HepG2 (cell line): Measurements from ENCODE around the gene TYROBP. TPM values are rescaled to one million over a fixed set of nuclear protein-coding genes. Genes with fewer than 3 reads are reported as not detected.

Experiments used
- ATAC-seq: fragments of 200-7000 bp; cut with Tn5 transposase; 3 replicates; pipeline ENCODE4 v1.9.1; 2020; ENCODE audit warnings: mild to moderate bottlenecking, moderate library complexity
- BruUV-seq: library from RNA; stranded (reverse); fragments of 400-500 nt; replicated peaks from 2 replicates; lab custom pipeline; 2021; lab: Mats Ljungman, UMichigan
- CTCF ChIA-PET: fragments of 300-600 bp; formaldehyde crosslinking; extraction: SDS; loops from one replicate; lab custom pipeline; 2021; ENCODE audit warnings: low total read pairs, inconsistent platforms, low intra/inter-chr PET ratio; lab: Yijun Ruan, JAX
- POLR2A ChIA-PET: fragments of 350-600 bp; sonication (Branson Sonifier 250); formaldehyde crosslinking; loops from one replicate; lab custom pipeline; 2020; ENCODE audit warnings: antibody characterized with exemption, inconsistent platforms; lab: Yijun Ruan, JAX
- DNase-seq: peaks from one replicate; pipeline ENCODE4 v3.0.0-alpha.2; 2015; ENCODE audit warnings: low spot score
- FAIRE-seq: peaks from 3 replicates; lab custom pipeline; 2011; peaks lifted over from hg19 to GRCh38; lab: Jason Lieb, UNC
- H2AFZ ChIP-seq: one replicate; pipeline ENCODE4 v1.6.1; 2011; ENCODE audit warnings: low read length, inconsistent platforms
- H3K27ac ChIP-seq: fragments of 300-600 bp; 3 replicates; pipeline ENCODE4 v1.8.0; 2011; ENCODE audit warnings: mixed run types, mild to moderate bottlenecking, mixed read lengths, low read length, inconsistent platforms; ENCODE audit not compliant: insufficient read depth; ENCODE audit errors: extremely low read length
- H3K27me3 ChIP-seq, 2 experiments: fragments of 200-600 bp in 1 of 2; 2 replicates in 1 of 2; 3 replicates in 1 of 2; pipeline versions ENCODE4 v1.6.0 to v1.8.0; 2011; ENCODE audit warnings: low read length in 2 of 2, mild to moderate bottlenecking in 2 of 2, moderate library complexity in 2 of 2, inconsistent platforms in 1 of 2; ENCODE audit not compliant: insufficient read depth in 2 of 2, control insufficient read depth in 1 of 2
- H3K36me3 ChIP-seq, 2 experiments: fragments of 200-600 bp in 1 of 2; replicated peaks in 1 of 2; 2 replicates in 1 of 2; 3 replicates in 1 of 2; pipeline versions ENCODE4 v1.5.1 to v1.8.0; 2011; ENCODE audit warnings: low read length in 2 of 2, inconsistent platforms in 1 of 2; ENCODE audit not compliant: insufficient read depth in 2 of 2, control insufficient read depth in 1 of 2
- H3K4me1 ChIP-seq: 2 replicates; pipeline ENCODE4 v1.5.1; 2012; ENCODE audit warnings: low read length, inconsistent platforms; ENCODE audit not compliant: insufficient read depth
- H3K4me2 ChIP-seq: 2 replicates; pipeline ENCODE4 v1.6.0; 2011; ENCODE audit warnings: low read depth, low read length, inconsistent platforms
- H3K4me3 ChIP-seq, 3 experiments: fragments of 200-600 bp in 1 of 3; sonication (generic), shearing (Covaris generic) in 1 of 3; replicated peaks in 1 of 3; 2 replicates each; pipeline ENCODE4 v1.5.1; 2011 to 2016; ENCODE audit warnings: low read length in 3 of 3, inconsistent platforms in 2 of 3, low read depth in 2 of 3, mild to moderate bottlenecking in 2 of 3, control low read depth in 1 of 3, mixed read lengths in 1 of 3; ENCODE audit not compliant: insufficient read depth in 1 of 3
- H3K79me2 ChIP-seq: one replicate; pipeline ENCODE4 v1.6.1; 2011; ENCODE audit warnings: low read length, inconsistent platforms; ENCODE audit not compliant: insufficient read depth
- H3K9ac ChIP-seq: 2 replicates; pipeline ENCODE4 v1.6.0; 2011; ENCODE audit warnings: mild to moderate bottlenecking, low read depth, low read length, inconsistent platforms; ENCODE audit not compliant: insufficient read depth
- H3K9me3 ChIP-seq: 2 replicates; pipeline ENCODE4 v1.5.1; 2012; ENCODE audit warnings: mild to moderate bottlenecking, low read length
- H4K20me1 ChIP-seq: 2 replicates; pipeline ENCODE4 v1.6.0; 2011; ENCODE audit warnings: inconsistent platforms, mild to moderate bottlenecking, low read length, moderate library complexity; ENCODE audit not compliant: insufficient read depth
- BRD4 ChIP-seq: sonication (generic); formaldehyde crosslinking; IDR thresholded peaks from 2 replicates; pipeline ENCODE4 v1.4.0; 2020; ENCODE audit warnings: missing genetic modification reagents
- CBX2 ChIP-seq, 2 experiments: fragments of 200-600 bp in 1 of 2; sonication (generic); formaldehyde crosslinking in 1 of 2; IDR thresholded peaks; 2 replicates each; pipeline versions ENCODE4 v1.7.0 to v1.8.1; 2018 to 2022; ENCODE audit warnings: low read depth in 2 of 2, low read length in 1 of 2, mild to moderate bottlenecking in 1 of 2, missing genetic modification reagents in 1 of 2
- CHD2 ChIP-seq: IDR thresholded peaks from 2 replicates; pipeline ENCODE4 v1.6.1; 2011; ENCODE audit warnings: low read depth, low read length, improper control_type of control experiment
- FOXO1 ChIP-seq: sonication (generic); formaldehyde crosslinking; IDR thresholded peaks from 2 replicates; pipeline ENCODE4 v1.4.0; 2020; ENCODE audit warnings: missing genetic modification reagents
- MED13 ChIP-seq: sonication (generic); formaldehyde crosslinking; IDR thresholded peaks from 2 replicates; pipeline ENCODE4 v1.5.0; 2020; ENCODE audit warnings: missing genetic modification reagents
- NR2F6 ChIP-seq, 2 experiments: IDR thresholded peaks; 2 replicates each; pipeline ENCODE4 v1.6.1; 2016; ENCODE audit warnings: antibody characterized with exemption in 1 of 2, mild to moderate bottlenecking in 1 of 2
- PATZ1 ChIP-seq: sonication (generic); formaldehyde crosslinking; IDR thresholded peaks from 2 replicates; pipeline ENCODE4 v1.4.0; 2020; ENCODE audit warnings: missing genetic modification reagents
- RNF219 ChIP-seq: sonication (generic); formaldehyde crosslinking; IDR thresholded peaks from 2 replicates; pipeline ENCODE4 v1.5.0; 2020; ENCODE audit warnings: mild to moderate bottlenecking, missing genetic modification reagents
- SMAD3 ChIP-seq: sonication (generic); formaldehyde crosslinking; IDR thresholded peaks from 2 replicates; pipeline ENCODE4 v1.4.0; 2020; ENCODE audit warnings: missing genetic modification reagents
- SRSF4 ChIP-seq: fragments of 200-400 bp; formaldehyde crosslinking; IDR thresholded peaks from one replicate; pipeline ENCODE4 v1.6.1; 2018; ENCODE audit warnings: mild to moderate bottlenecking, low read depth, low read length, moderate library complexity; ENCODE audit not compliant: poor library complexity, severe bottlenecking
- ZBTB2 ChIP-seq: sonication (generic); formaldehyde crosslinking; IDR thresholded peaks from 2 replicates; pipeline ENCODE4 v1.8.0; 2022; ENCODE audit warnings: low read depth, missing genetic modification reagents
- ZNF784 ChIP-seq: sonication (generic); formaldehyde crosslinking; IDR thresholded peaks from 2 replicates; pipeline ENCODE4 v1.5.1; 2020; ENCODE audit warnings: missing genetic modification reagents, mild to moderate bottlenecking, borderline replicate concordance
- WGBS: methylation state at CpG from one replicate; pipeline ENCODE4 v1.1.6; 2017; ENCODE audit warnings: low lambda C conversion rate; 5-methylcytosine and 5-hydroxymethylcytosine counted together
- in situ Hi-C: cut with HindIII; loops from 2 replicates; pipeline ENCODE4 v1.10.0; 2017; ENCODE audit warnings: low pct_unique_long_range_greater_than_20kb; ENCODE audit not compliant: extremely low pct_ligation_motif_present
- intact Hi-C: fragments of 100-400 bp; cut with micrococcal nuclease; formaldehyde crosslinking; loops from one replicate; pipeline ENCODE4 v1.10.0; 2022; ENCODE audit not compliant: unreplicated experiment
- polyA plus RNA-seq, 8 experiments: library from polyadenylated mRNA; depleted of rRNA in 3 of 8; stranded (reverse) in 7 of 8; unstranded in 1 of 8; fragments of >200 nt; fragmentation: Illumina TruSeq in 4 of 8; extraction: Trizol in 4 of 8; gene quantifications; 2 replicates each; pipeline versions ENCODE4 v1.2.1 to v1.2.3, GENCODE V29; 2011 to 2016; ENCODE audit warnings: low read depth in 4 of 8, missing spikeins in 1 of 8, mixed read lengths in 1 of 8; ENCODE audit not compliant: insufficient read depth in 1 of 8
- total RNA-seq, 5 experiments: library from RNA; depleted of rRNA; stranded (reverse); fragments of >200 nt; fragmentation: Illumina TruSeq; extraction: Trizol; gene quantifications; 2 replicates each; pipeline ENCODE4 v1.2.3, GENCODE V29; 2016; ENCODE audit warnings: low read depth in 1 of 5

The TYROBP gene
- total and polyA plus RNA-seq, 2 of the 13 experiments (the other 11 are each of a cell fraction or from before 2014, with no cell fraction given): not detected

- TF ChIP-seq SMAD3 (CRISPR knock-in tag): no peak
- no peak for TF ChIP-seq RNF219 (CRISPR knock-in tag)
These were observed 22.8 kb downstream of the TYROBP start (continued) for GRCh38 chr19:35885225-35885738.

GRCh38 chr19:35883882-35884281 lies 24.2 kb downstream of the TYROBP start:
- TF ChIP-seq NR2F6 (IDR thresholded peaks at IDR 0.05) (no peak), NR2F6 (CRISPR knock-in tag; IDR thresholded peaks at IDR 0.05) (no peak), FOXO1 (CRISPR knock-in tag) (no peak), CHD2 (no peak), SRSF4 (no peak), ZBTB2 (CRISPR knock-in tag) (no peak), MED13 (no peak), CBX2 (IDR thresholded peaks at IDR 0.05; ENCODE audit: low read depth, low read length) (no peak), CBX2 (CRISPR knock-in tag; IDR thresholded peaks at IDR 0.05; ENCODE audit: low read depth) (no peak), PATZ1 (CRISPR knock-in tag) (no peak), ZNF784 (no peak), BRD4 (CRISPR knock-in tag) (no peak)
- intact Hi-C loops (no loop called here), in situ Hi-C loops (loop anchor here (10.0 kb wide), 1 partner anchor 51 kb away; the partner anchor contains the start of gene LRFN3)
- CTCF ChIA-PET: no interaction called here
- 0% methylated on average over 2 of the region's 2 CpGs for WGBS
- H3K79me2 ChIP-seq: no peaks in the 10 kb centered on the region
- POLR2A ChIA-PET: no interaction called here
- H3K9ac ChIP-seq: no peak overlapping the region
- DNase-seq: no peak
- H2AFZ ChIP-seq: no peak overlapping the region
- no peak for FAIRE-seq
- H3K4me2 ChIP-seq: no peak overlapping the region
- no peak overlapping the region for H3K4me3 ChIP-seq
- H4K20me1 ChIP-seq: no peaks in the 10 kb centered on the region
- H3K27ac ChIP-seq: no peak overlapping the region
- ATAC-seq: no peak
- no peaks in the 10 kb centered on the region for H3K27me3 ChIP-seq
- H3K36me3 ChIP-seq: peaks cover 1 to 8% of the 10 kb centered on the region in 2 experiments; a peak in 1 of 5 replicates
- no peaks in the 10 kb centered on the region for H3K9me3 ChIP-seq
- H3K4me1 ChIP-seq: no peaks in the 10 kb centered on the region
- BruUV-seq: no TSS peak
